SK-N-SH treated with all-trans-retinoic acid at 6 μM for 48 hours (cell line): ENCODE measurements around the gene IFI30.
"Not testable (repeated sequence)": the region's sequence is repeated elsewhere in the genome, so short reads cannot be mapped to it uniquely, and the experiment has no call there.

Source experiments
- ATAC-seq: fragments of 200-7000 bp; cut with Tn5 transposase; 3 replicates; pipeline ENCODE4 v1.9.1; 2020; ENCODE audit warnings: mild to moderate bottlenecking, moderate library complexity
- ARNTL ChIP-seq: fragments of 450-650 bp; formaldehyde crosslinking; IDR thresholded peaks from 2 replicates; pipeline ENCODE4 v1.5.0; 2020; ENCODE audit warnings: low read depth, mild to moderate bottlenecking, moderate library complexity, borderline replicate concordance
- BACH2 ChIP-seq: fragments of 250-450 bp; sonication (Bioruptor Pico); IDR thresholded peaks from 2 replicates; pipeline ENCODE4 v1.9.0; 2021; ENCODE audit warnings: mild to moderate bottlenecking, borderline replicate concordance
- CREB5 ChIP-seq: fragments of 250-450 bp; sonication (Bioruptor Pico); IDR thresholded peaks from 2 replicates; pipeline ENCODE4 v1.5.1; 2020; ENCODE audit warnings: low read depth, mild to moderate bottlenecking, moderate library complexity
- CSDC2 ChIP-seq: fragments of 250-450 bp; sonication (Bioruptor Pico); IDR thresholded peaks from 2 replicates; pipeline ENCODE4 v1.5.0; 2020; ENCODE audit warnings: mild to moderate bottlenecking, moderate library complexity
- ESRRG ChIP-seq: fragments of 250-450 bp; sonication (Bioruptor Pico); IDR thresholded peaks from 2 replicates; pipeline ENCODE4 v1.6.1; 2021; ENCODE audit warnings: mild to moderate bottlenecking
- GLIS3 ChIP-seq: fragments of 250-450 bp; sonication (Bioruptor Pico); IDR thresholded peaks from 2 replicates; pipeline ENCODE4 v1.5.0; 2020; ENCODE audit warnings: mild to moderate bottlenecking, moderate library complexity
- ISL1 ChIP-seq: fragments of 250-450 bp; sonication (Bioruptor Pico); IDR thresholded peaks from 2 replicates; pipeline ENCODE4 v2.1.2; 2022; ENCODE audit warnings: mild to moderate bottlenecking, moderate library complexity
- OSR1 ChIP-seq: fragments of 250-450 bp; sonication (Bioruptor Pico); IDR thresholded peaks from 2 replicates; pipeline ENCODE4 v1.8.0; 2022; ENCODE audit warnings: moderate library complexity, mild to moderate bottlenecking, inconsistent platforms
- PATZ1 ChIP-seq: fragments of 250-450 bp; sonication (Bioruptor Pico); IDR thresholded peaks from 2 replicates; pipeline ENCODE4 v1.8.0; 2020; ENCODE audit warnings: mild to moderate bottlenecking, moderate library complexity, borderline replicate concordance
- POU6F1 ChIP-seq: fragments of 250-450 bp; sonication (Bioruptor Pico); IDR thresholded peaks from 2 replicates; pipeline ENCODE4 v1.8.0; 2021; ENCODE audit warnings: low read depth, mild to moderate bottlenecking, moderate library complexity, borderline replicate concordance
- PPARA ChIP-seq: fragments of 250-450 bp; sonication (Bioruptor Pico); IDR thresholded peaks from 2 replicates; pipeline ENCODE4 v1.5.0; 2020; ENCODE audit warnings: mild to moderate bottlenecking, borderline replicate concordance
- RARB ChIP-seq: fragments of 250-450 bp; sonication (Bioruptor Pico); IDR thresholded peaks from 2 replicates; pipeline ENCODE4 v1.8.0; 2021; ENCODE audit warnings: mild to moderate bottlenecking, moderate library complexity
- SNAI2 ChIP-seq: fragments of 250-450 bp; sonication (Bioruptor Pico); IDR thresholded peaks from 2 replicates; pipeline ENCODE4 v1.5.0; 2020; ENCODE audit warnings: mild to moderate bottlenecking, moderate library complexity
- TCF4 ChIP-seq: fragments of 250-450 bp; sonication (Bioruptor Pico); IDR thresholded peaks from 2 replicates; pipeline ENCODE4 v1.8.0; 2021; ENCODE audit warnings: mild to moderate bottlenecking, moderate library complexity, borderline replicate concordance
- TOX ChIP-seq: fragments of 250-450 bp; sonication (Bioruptor Pico); IDR thresholded peaks from 2 replicates; pipeline ENCODE4 v1.8.0; 2021; ENCODE audit warnings: mild to moderate bottlenecking, moderate library complexity, borderline replicate concordance
- TSHZ2 ChIP-seq: fragments of 250-450 bp; sonication (Bioruptor Pico); IDR thresholded peaks from 2 replicates; pipeline ENCODE4 v1.5.0; 2020; ENCODE audit warnings: mild to moderate bottlenecking, moderate library complexity
- ZC3H10 ChIP-seq: fragments of 250-450 bp; sonication (Bioruptor Pico); IDR thresholded peaks from 2 replicates; pipeline ENCODE4 v1.5.1; 2021; ENCODE audit warnings: mild to moderate bottlenecking, moderate library complexity
- ZFP3 ChIP-seq: fragments of 250-450 bp; sonication (Bioruptor Pico); IDR thresholded peaks from 2 replicates; pipeline ENCODE4 v1.5.0; 2020; ENCODE audit warnings: mild to moderate bottlenecking, moderate library complexity
- ZFP30 ChIP-seq: fragments of 450-650 bp; formaldehyde crosslinking; IDR thresholded peaks from 2 replicates; pipeline ENCODE4 v1.5.0; 2022; ENCODE audit warnings: mild to moderate bottlenecking, moderate library complexity
- ZNF565 ChIP-seq: fragments of 450-650 bp; formaldehyde crosslinking; conservative IDR thresholded peaks from 2 replicates; pipeline ENCODE4 v1.5.0; 2020; ENCODE audit warnings: low read depth, mild to moderate bottlenecking, moderate library complexity
- ZNF70 ChIP-seq: fragments of 450-650 bp; formaldehyde crosslinking; IDR thresholded peaks from 2 replicates; pipeline ENCODE4 v1.5.0; 2020; ENCODE audit warnings: mild to moderate bottlenecking, moderate library complexity
- ZNF8 ChIP-seq: fragments of 450-650 bp; formaldehyde crosslinking; IDR thresholded peaks from 2 replicates; pipeline ENCODE4 v1.5.0; 2020; ENCODE audit warnings: mild to moderate bottlenecking, moderate library complexity

Gene IFI30

GRCh38 chr19:18158467-18158866 is 15.1 kb upstream of the IFI30 start:
- no peak for ATAC-seq
- TF ChIP-seq ISL1 (CRISPR knock-in tag) (no peak), CSDC2 (CRISPR knock-in tag) (no peak), RARB (CRISPR knock-in tag) (no peak), ARNTL (no peak), ZNF8 (CRISPR knock-in tag) (no peak), SNAI2 (CRISPR knock-in tag) (no peak), ZFP3 (CRISPR knock-in tag) (no peak)

GRCh38 chr19:18159059-18159616 is 14.5 kb upstream of the IFI30 start:
- not testable (repeated sequence) for ATAC-seq

GRCh38 chr19:18159810-18160209 is 13.8 kb upstream of the IFI30 start:
- no peak for TF ChIP-seq CSDC2 (CRISPR knock-in tag)
- no peak for TF ChIP-seq RARB (CRISPR knock-in tag)
- no peak for TF ChIP-seq SNAI2 (CRISPR knock-in tag)
- no peak for TF ChIP-seq PPARA (CRISPR knock-in tag)
- TF ChIP-seq ZNF70: no peak
- TF ChIP-seq GLIS3 (CRISPR knock-in tag): no peak
- no peak for TF ChIP-seq ZFP30 (CRISPR knock-in tag)
- no peak for TF ChIP-seq ISL1 (CRISPR knock-in tag)
- no peak for TF ChIP-seq ZNF8 (CRISPR knock-in tag)
- ATAC-seq: no peak

GRCh38 chr19:18160493-18160970 is 13.1 kb upstream of the IFI30 start:
- TF ChIP-seq POU6F1 (CRISPR knock-in tag) (no peak), CREB5 (no peak), TSHZ2 (CRISPR knock-in tag) (no peak), OSR1 (CRISPR knock-in tag) (no peak), ZNF8 (CRISPR knock-in tag) (no peak), BACH2 (CRISPR knock-in tag) (no peak)
- ATAC-seq: peak; percentile 2; the same call in 2 of the 3 replicates

- ATAC-seq: peak; percentile 67
- no peak for TF ChIP-seq ESRRG (CRISPR knock-in tag)
- TF ChIP-seq ZNF565 (CRISPR knock-in tag): no peak
- no peak for TF ChIP-seq ARNTL
- no peak for TF ChIP-seq CREB5
- no peak for TF ChIP-seq PATZ1 (CRISPR knock-in tag)
- no peak for TF ChIP-seq OSR1 (CRISPR knock-in tag)
- TF ChIP-seq TOX (CRISPR knock-in tag): no peak
- TF ChIP-seq BACH2 (CRISPR knock-in tag): no peak
- no peak for TF ChIP-seq ZFP30 (CRISPR knock-in tag)
- TF ChIP-seq ISL1 (CRISPR knock-in tag): no peak
- no peak for TF ChIP-seq PPARA (CRISPR knock-in tag)
- TF ChIP-seq POU6F1 (CRISPR knock-in tag): no peak
- TF ChIP-seq RARB (CRISPR knock-in tag): no peak
- TF ChIP-seq ZNF8 (CRISPR knock-in tag): no peak
- no peak for TF ChIP-seq SNAI2 (CRISPR knock-in tag)
- no peak for TF ChIP-seq TCF4 (CRISPR knock-in tag)
- TF ChIP-seq ZC3H10 (CRISPR knock-in tag): no peak
- no peak for TF ChIP-seq ZNF70
- TF ChIP-seq, all 23 proteins: peak for 0
Observed at GRCh38 chr19:18160971-18161635, 12.5 kb upstream of the IFI30 start.
